ENCODE results near the gene WDR91.

WDR91 gene

GRCh38 chr7:135195968-135196629, 15.2 kb downstream of the WDR91 start:
- no peak for DNase-seq

- DNase-seq = no peak
Measured at GRCh38 chr7:135195156-135195555, 16.2 kb downstream of the WDR91 start.

- DNase-seq = no peak
Measured at GRCh38 chr7:135194494-135195095, 16.7 kb downstream of the WDR91 start.

- DNase-seq = no peak
Measured at GRCh38 chr7:135193615-135194081, 17.7 kb downstream of the WDR91 start.

GRCh38 chr7:135192914-135193536, 18.3 kb downstream of the WDR91 start:
- no peak for DNase-seq

GRCh38 chr7:135190703-135191102, 20.6 kb downstream of the WDR91 start:
- DNase-seq = no peak

GRCh38 chr7:135189961-135190360, 21.4 kb downstream of the WDR91 start:
- no peak for DNase-seq

GRCh38 chr7:135189221-135189662, 22.1 kb downstream of the WDR91 start:
- DNase-seq = no peak

GRCh38 chr7:135188298-135188984, 22.9 kb downstream of the WDR91 start:
- no peak for DNase-seq

- DNase-seq = no peak
Measured at GRCh38 chr7:135186841-135187253, 24.5 kb downstream of the WDR91 start.

- DNase-seq = no peak
Measured at GRCh38 chr7:135186261-135186540, 25.1 kb downstream of the WDR91 start.

- DNase-seq = no peak
Measured at GRCh38 chr7:135185471-135186260, 25.7 kb downstream of the WDR91 start.

- DNase-seq = no peak
Measured at GRCh38 chr7:135184254-135184841, 27.0 kb downstream of the WDR91 start.

- DNase-seq = no peak
Measured at GRCh38 chr7:135183478-135183877, 27.8 kb downstream of the WDR91 start.

- DNase-seq = no peak
Measured at GRCh38 chr7:135181929-135182678, 29.2 kb downstream of the WDR91 start.

- no peak for DNase-seq
Measured at GRCh38 chr7:135181261-135181928, 29.9 kb downstream of the WDR91 start.

GRCh38 chr7:135180122-135180521, 31.2 kb downstream of the WDR91 start:
- no peak for DNase-seq

- DNase-seq = no peak
Measured at GRCh38 chr7:135179321-135179925, 31.9 kb downstream of the WDR91 start.

- DNase-seq = no peak
Measured at GRCh38 chr7:135178364-135178763, 33.0 kb downstream of the WDR91 start.

GRCh38 chr7:135177028-135177696, 34.2 kb downstream of the WDR91 start:
- DNase-seq = no peak

All from NCI-H446 treated with DMSO at 0.1 percent for 48 hours (cell line).